ENCODE data around the gene SLC28A1.

The SLC28A1 gene

GRCh38 chr15:84886211-84886983, 1.9 kb downstream of the SLC28A1 start:
- TF ChIP-seq CTCF (IDR thresholded peaks at IDR 0.05; ENCODE audit: low read depth, low read length), result no peak
- H3K4me3 ChIP-seq (ENCODE audit: low read depth, low read length), result no peak overlapping the region

GRCh38 chr15:84886984-84887299, 2.5 kb downstream of the SLC28A1 start:
- H3K4me3 ChIP-seq (ENCODE audit: low read depth, low read length), result no peak overlapping the region
- no peak for TF ChIP-seq CTCF (IDR thresholded peaks at IDR 0.05; ENCODE audit: low read depth, low read length)

- H3K4me3 ChIP-seq (ENCODE audit: low read depth, low read length), result no peak overlapping the region
- TF ChIP-seq CTCF (IDR thresholded peaks at IDR 0.05; ENCODE audit: low read depth, low read length), result no peak
Observed at GRCh38 chr15:84887938-84888337, 3.5 kb downstream of the SLC28A1 start.

GRCh38 chr15:84888639-84889038, 4.2 kb downstream of the SLC28A1 start:
- no peak for TF ChIP-seq CTCF (IDR thresholded peaks at IDR 0.05; ENCODE audit: low read depth, low read length)
- H3K4me3 ChIP-seq (ENCODE audit: low read depth, low read length), result no peak overlapping the region

- no peak overlapping the region for H3K4me3 ChIP-seq (ENCODE audit: low read depth, low read length)
- no peak for TF ChIP-seq CTCF (IDR thresholded peaks at IDR 0.05; ENCODE audit: low read depth, low read length)
Observed at GRCh38 chr15:84889313-84889990, 5.0 kb downstream of the SLC28A1 start.

- no peak for TF ChIP-seq CTCF (IDR thresholded peaks at IDR 0.05; ENCODE audit: low read depth, low read length)
- no peak overlapping the region for H3K4me3 ChIP-seq (ENCODE audit: low read depth, low read length)
Observed at GRCh38 chr15:84889991-84890669, 5.7 kb downstream of the SLC28A1 start.

- no peak overlapping the region for H3K4me3 ChIP-seq (ENCODE audit: low read depth, low read length)
- no peak for TF ChIP-seq CTCF (IDR thresholded peaks at IDR 0.05; ENCODE audit: low read depth, low read length)
Observed at GRCh38 chr15:84890670-84891162, 6.3 kb downstream of the SLC28A1 start.
